CD4-positive, alpha-beta T cell treated with Interleukin-12 subunit alpha and Interleukin-12 subunit beta, for 1 hour (primary cell): ENCODE data around the gene HDLBP.

Source experiments
- DNase-seq: peaks from one replicate; pipeline ENCODE4 v3.0.0-alpha.2; 2020

Gene HDLBP

GRCh38 chr2:241248897-241249296, 66.6 kb downstream of the HDLBP start:
- DNase-seq: no peak

- no peak for DNase-seq
Observed at GRCh38 chr2:241248289-241248688, 67.2 kb downstream of the HDLBP start.

GRCh38 chr2:241244368-241244767, 71.1 kb downstream of the HDLBP start:
- DNase-seq: no peak

GRCh38 chr2:241242306-241242705, 73.2 kb downstream of the HDLBP start:
- no peak for DNase-seq

- DNase-seq: no peak
Observed at GRCh38 chr2:241241669-241242068, 73.8 kb downstream of the HDLBP start.

- DNase-seq: no peak
Observed at GRCh38 chr2:241240320-241241004, 75.0 kb downstream of the HDLBP start.

GRCh38 chr2:241239552-241240202, 75.8 kb downstream of the HDLBP start:
- DNase-seq: no peak

- DNase-seq: no peak
Observed at GRCh38 chr2:241238693-241239198, 76.7 kb downstream of the HDLBP start.

- no peak for DNase-seq
Observed at GRCh38 chr2:241237949-241238371, 77.5 kb downstream of the HDLBP start.

GRCh38 chr2:241237047-241237446, 78.4 kb downstream of the HDLBP start:
- DNase-seq: no peak

- no peak for DNase-seq
Observed at GRCh38 chr2:241235859-241236593, 79.4 kb downstream of the HDLBP start.

- DNase-seq: no peak
Observed at GRCh38 chr2:241234962-241235740, 80.3 kb downstream of the HDLBP start.

GRCh38 chr2:241234066-241234790, 81.2 kb downstream of the HDLBP start:
- DNase-seq: no peak

- no peak for DNase-seq
Observed at GRCh38 chr2:241232736-241233575, 82.5 kb downstream of the HDLBP start.

- DNase-seq: no peak
Observed at GRCh38 chr2:241230435-241230834, 85.0 kb downstream of the HDLBP start.

GRCh38 chr2:241229563-241230401, 85.7 kb downstream of the HDLBP start:
- DNase-seq: no peak

GRCh38 chr2:241228860-241229516, 86.5 kb downstream of the HDLBP start:
- no peak for DNase-seq

- no peak for DNase-seq
Observed at GRCh38 chr2:241228081-241228859, 87.2 kb downstream of the HDLBP start.

GRCh38 chr2:241227594-241227993, 87.9 kb downstream of the HDLBP start:
- no peak for DNase-seq
